Measurements from ENCODE around the gene OTUD5.

GRCh38 chrX:48934581-48935300, 22.7 kb downstream of the OTUD5 start:
- TF ChIP-seq CTCF (IDR thresholded peaks at IDR 0.05), result no peak
- TF ChIP-seq POLR2AphosphoS5 (IDR thresholded peaks at IDR 0.05; ENCODE audit: insufficient read depth in 1 of 2, low read depth in 1 of 2), result no peak
- no peak for TF ChIP-seq POLR2A (IDR thresholded peaks at IDR 0.05)
